ENCODE data around the gene RASGRP2.

The RASGRP2 gene

GRCh38 chr11:64746486-64746885 lies 2.5 kb upstream of the RASGRP2 start:
- no peak overlapping the region for H3K4me3 ChIP-seq (ENCODE audit: low read depth, low read length)
- H3K9me3 ChIP-seq (ENCODE audit: severe bottlenecking): no peaks in the 10 kb centered on the region
- DNase-seq: no peak
- H3K27ac ChIP-seq: no peak overlapping the region
- TF ChIP-seq, protein P1, sequence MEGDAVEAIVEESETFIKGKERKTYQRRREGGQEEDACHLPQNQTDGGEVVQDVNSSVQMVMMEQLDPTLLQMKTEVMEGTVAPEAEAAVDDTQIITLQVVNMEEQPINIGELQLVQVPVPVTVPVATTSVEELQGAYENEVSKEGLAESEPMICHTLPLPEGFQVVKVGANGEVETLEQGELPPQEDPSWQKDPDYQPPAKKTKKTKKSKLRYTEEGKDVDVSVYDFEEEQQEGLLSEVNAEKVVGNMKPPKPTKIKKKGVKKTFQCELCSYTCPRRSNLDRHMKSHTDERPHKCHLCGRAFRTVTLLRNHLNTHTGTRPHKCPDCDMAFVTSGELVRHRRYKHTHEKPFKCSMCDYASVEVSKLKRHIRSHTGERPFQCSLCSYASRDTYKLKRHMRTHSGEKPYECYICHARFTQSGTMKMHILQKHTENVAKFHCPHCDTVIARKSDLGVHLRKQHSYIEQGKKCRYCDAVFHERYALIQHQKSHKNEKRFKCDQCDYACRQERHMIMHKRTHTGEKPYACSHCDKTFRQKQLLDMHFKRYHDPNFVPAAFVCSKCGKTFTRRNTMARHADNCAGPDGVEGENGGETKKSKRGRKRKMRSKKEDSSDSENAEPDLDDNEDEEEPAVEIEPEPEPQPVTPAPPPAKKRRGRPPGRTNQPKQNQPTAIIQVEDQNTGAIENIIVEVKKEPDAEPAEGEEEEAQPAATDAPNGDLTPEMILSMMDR (IDR thresholded peaks at IDR 0.05; ENCODE audit: low read depth, low read length): no peak
- H3K27me3 ChIP-seq (ENCODE audit: insufficient read depth, low read depth, severe bottlenecking): peaks cover 21% of the 10 kb centered on the region
- H3K36me3 ChIP-seq: no peaks in the 10 kb centered on the region

DNA sequence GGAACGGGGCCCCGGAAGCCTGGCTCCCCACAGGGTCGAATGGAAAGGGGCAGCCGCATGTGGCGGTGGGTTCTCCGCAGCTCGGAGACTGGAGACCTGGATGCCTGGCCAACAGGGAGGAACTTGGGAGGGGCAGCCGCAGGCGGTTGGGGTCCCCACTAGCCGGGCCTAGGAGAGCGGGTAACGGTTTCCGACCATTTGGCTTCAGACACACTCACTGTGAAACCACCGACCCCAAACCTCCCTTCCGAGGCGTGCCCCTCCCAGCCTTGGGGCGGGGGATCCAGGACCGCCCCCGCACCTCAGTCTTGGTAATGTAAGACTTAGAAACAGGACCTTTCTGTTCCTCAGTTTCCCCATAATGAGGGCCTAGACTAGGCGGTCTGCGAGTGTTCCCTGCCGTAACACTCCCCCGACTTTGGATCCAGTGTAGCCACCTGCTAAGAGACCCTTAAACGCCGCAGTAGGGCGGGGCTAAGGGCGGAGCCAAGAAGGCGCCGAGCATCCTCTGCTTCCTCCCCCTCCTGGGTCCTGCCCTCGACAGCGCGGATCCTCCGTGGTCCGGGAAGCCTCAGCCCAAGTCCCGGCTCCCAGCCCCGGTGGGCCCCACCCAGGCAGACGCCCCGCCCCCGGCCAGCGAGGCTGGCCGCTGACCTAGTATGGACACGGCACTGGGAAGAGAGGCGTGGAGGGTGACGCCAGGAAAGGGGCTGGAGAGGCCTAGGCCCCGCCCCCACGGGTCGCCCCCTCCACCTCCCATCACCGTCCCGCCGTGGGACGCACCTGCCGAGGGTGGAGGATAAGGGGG lies 1.8 kb upstream of the RASGRP2 start:
- H3K4me3 ChIP-seq (ENCODE audit: low read depth, low read length): peak overlapping the region; percentile 59
- H3K27me3 ChIP-seq (ENCODE audit: insufficient read depth, low read depth, severe bottlenecking): peaks cover 21% of the 10 kb centered on the region
- no peaks in the 10 kb centered on the region for H3K36me3 ChIP-seq
- TF ChIP-seq, protein P1 (IDR thresholded peaks at IDR 0.05; ENCODE audit: low read depth, low read length): no peak
- no peaks in the 10 kb centered on the region for H3K9me3 ChIP-seq (ENCODE audit: severe bottlenecking)
- no peak overlapping the region for H3K27ac ChIP-seq
- DNase-seq: peak; percentile 71

DNA sequence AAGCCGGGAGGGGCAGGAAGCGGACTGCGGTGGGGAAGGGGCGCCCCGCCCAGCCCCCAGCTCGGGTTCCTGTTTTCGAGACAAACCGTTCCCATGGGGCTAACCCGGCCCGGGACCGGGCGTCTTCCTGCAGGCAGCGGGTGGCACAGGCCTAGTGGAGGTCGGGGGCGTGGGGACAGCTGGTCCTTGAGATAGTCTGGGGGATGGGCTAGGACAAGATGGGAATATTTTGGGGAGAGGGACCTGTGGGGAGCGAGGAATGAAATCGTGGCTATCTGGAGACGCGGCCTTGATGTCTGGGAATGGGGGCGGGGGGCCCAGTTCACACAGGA lies 1.2 kb upstream of the RASGRP2 start:
- Histone ChIP-seq H3K27me3 (ENCODE audit: insufficient read depth, low read depth, severe bottlenecking) (peaks cover 21% of the 10 kb centered on the region), H3K4me3 (ENCODE audit: low read depth, low read length) (peak overlapping the region; percentile 59), H3K9me3 (ENCODE audit: severe bottlenecking) (no peaks in the 10 kb centered on the region), H3K36me3 (no peaks in the 10 kb centered on the region), H3K27ac (no peak overlapping the region)
- no peak for DNase-seq
- TF ChIP-seq, protein P1 (IDR thresholded peaks at IDR 0.05; ENCODE audit: low read depth, low read length): no peak

GRCh38 chr11:64744544-64745188 lies 724 bp upstream of the RASGRP2 start:
- H3K27ac ChIP-seq: no peak overlapping the region
- peaks cover 21% of the 10 kb centered on the region for H3K27me3 ChIP-seq (ENCODE audit: insufficient read depth, low read depth, severe bottlenecking)
- H3K4me3 ChIP-seq (ENCODE audit: low read depth, low read length): peak overlapping the region; percentile 59
- H3K36me3 ChIP-seq: no peaks in the 10 kb centered on the region
- no peak for DNase-seq
- H3K9me3 ChIP-seq (ENCODE audit: severe bottlenecking): no peaks in the 10 kb centered on the region
- TF ChIP-seq, protein P1 (IDR thresholded peaks at IDR 0.05; ENCODE audit: low read depth, low read length): no peak

- TF ChIP-seq, protein P1 (IDR thresholded peaks at IDR 0.05; ENCODE audit: low read depth, low read length): peak; percentile 81
- peaks cover 21% of the 10 kb centered on the region for H3K27me3 ChIP-seq (ENCODE audit: insufficient read depth, low read depth, severe bottlenecking)
- H3K4me3 ChIP-seq (ENCODE audit: low read depth, low read length): peak overlapping the region; percentile 38
- no peaks in the 10 kb centered on the region for H3K9me3 ChIP-seq (ENCODE audit: severe bottlenecking)
- no peak overlapping the region for H3K27ac ChIP-seq
- H3K36me3 ChIP-seq: no peaks in the 10 kb centered on the region
- peak; percentile 49 for DNase-seq
Measured at GRCh38 chr11:64742889-64743590, 902 bp downstream of the RASGRP2 start.

Data from WERI-Rb-1 (cell line).